ENCODE results near the gene LIN7A. TPM values are rescaled to one million over a fixed set of nuclear protein-coding genes. Genes with fewer than 3 reads are reported as not detected.

Gene LIN7A
- total RNA-seq, 1 donor from 2014 or later, result 2.6 TPM

DNA sequence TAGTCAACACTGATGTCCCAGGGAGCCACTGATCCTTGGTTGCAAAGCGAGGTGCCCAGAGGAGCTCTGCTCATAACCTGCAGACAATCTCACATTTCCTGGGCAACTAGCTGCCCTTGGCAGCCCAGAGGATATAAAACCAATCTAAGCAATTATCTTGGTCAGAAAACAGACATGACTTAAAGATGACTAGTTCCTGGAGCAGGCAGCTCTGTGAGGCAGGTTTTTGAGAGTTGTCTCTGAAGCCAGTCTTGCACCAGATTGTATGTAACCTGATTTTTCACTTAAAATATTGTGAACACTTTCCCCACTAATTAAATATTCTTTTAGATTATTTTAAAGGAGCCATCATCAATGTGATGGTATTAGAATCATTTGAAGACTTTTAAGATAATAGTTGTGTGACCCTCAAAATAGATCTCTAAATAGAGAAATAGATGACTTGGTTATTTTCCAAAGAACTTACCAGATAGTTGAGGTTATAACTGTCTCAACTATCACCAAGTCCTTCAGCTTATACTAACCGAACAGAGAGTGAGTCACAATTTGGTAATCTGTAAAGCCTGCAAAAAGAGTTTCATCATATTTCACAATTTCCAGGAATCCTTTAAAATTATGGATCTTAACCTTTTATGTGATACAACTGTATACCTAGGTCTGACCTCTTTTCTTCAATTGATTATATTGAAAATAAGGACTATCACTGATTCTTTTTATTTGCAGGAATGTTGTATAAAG lies 75.9 kb downstream of the LIN7A start:
- no peak for DNase-seq (ENCODE audit: extremely low read depth, low read depth, low spot score)

DNA sequence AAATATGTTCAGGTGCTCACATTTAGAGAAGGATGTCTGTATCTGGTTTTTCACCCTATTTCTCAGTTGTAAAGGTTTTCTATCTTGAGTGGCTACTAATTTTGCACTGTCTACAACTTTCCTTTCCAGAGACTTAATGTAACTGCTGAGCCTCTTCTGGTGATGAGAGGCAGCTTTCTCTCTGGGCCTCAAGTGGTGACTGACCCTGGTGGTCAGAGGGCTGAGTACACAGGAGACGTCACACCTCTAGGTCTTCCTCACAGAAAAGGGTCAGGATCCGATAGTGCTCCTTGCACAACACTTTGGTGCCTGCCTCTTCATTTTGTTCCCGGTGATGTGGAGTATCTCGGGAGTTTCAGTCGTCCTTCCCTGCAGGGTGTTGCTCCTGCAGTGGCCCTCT lies 76.8 kb downstream of the LIN7A start:
- DNase-seq (ENCODE audit: extremely low read depth, low read depth, low spot score), result no peak

DNA sequence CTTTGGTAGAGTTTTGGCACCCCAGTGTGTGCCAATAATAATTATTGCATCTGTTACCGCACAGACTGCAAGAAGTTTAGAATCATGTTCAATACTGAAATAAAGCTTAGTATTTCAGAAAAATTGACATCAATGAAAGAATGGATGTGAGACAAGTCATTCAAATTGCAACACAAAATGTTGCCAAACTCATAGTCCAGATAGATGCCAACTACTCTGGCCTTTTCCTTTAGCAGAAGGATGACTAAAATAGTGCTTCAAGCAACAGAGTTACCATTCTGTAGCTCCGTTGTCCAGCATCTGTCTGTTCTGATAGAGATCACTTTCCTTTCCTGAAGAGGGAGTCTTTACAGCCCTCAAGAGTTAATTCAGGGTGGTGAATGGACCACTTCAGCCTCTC lies 77.5 kb downstream of the LIN7A start:
- no peak for DNase-seq (ENCODE audit: extremely low read depth, low read depth, low spot score)

DNA sequence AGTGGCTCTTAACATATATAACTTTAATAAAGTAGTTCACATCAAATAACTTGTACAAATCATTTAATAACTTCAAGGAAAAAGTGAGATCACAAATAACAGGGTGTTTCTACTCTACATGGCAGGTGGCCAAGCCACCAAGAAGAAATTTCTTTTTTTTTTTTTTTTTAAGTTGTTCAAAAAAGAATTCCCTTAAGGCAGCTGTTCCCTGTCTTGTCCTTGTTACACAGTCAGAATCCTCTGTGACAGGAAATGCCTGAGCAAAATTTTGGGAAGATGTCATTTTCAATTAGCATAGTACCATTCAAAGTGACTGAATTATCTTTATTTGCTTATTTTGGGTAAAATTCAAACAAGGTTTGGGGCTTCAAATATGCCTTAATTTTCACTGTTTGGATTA lies 79.4 kb downstream of the LIN7A start:
- no peak for DNase-seq (ENCODE audit: extremely low read depth, low read depth, low spot score)

DNA sequence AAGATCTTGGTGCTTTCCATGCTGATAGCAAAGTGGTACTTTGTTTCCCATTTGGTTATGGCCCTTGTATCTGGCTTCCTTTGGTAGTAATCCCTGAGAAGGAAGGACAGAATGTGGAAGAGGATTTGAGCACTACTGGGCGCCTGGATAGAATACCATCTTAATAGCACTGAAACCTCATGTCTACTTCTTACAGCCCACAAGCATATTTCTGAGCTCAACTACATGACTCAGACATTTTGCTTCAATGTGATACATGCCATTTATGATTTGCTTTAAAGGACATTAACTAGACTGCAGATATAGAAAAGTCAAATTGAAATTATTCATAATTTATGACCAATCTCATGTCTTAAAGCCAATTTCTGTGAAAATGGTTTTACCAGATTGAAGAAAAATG lies 80.4 kb downstream of the LIN7A start:
- no peak for DNase-seq (ENCODE audit: extremely low read depth, low read depth, low spot score)

DNA sequence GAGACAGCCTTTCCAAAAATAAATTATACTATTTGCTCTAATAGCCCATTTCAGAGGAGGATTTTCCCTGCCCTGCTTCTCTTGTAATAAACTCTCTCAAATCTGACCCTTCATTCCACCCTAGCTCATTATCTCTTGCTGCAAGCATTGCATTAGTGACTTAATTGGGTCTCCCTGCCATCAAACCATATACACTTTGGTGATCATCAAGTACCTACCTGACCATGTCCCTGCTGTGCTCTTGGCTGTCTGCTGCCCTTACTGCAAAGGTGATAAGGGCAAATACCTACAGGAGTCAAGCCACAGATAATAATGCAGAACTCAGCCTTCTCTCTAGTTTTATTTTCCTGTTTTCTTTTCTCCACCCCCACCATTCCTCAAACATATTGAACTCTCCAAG lies 88.4 kb downstream of the LIN7A start:
- DNase-seq (ENCODE audit: extremely low read depth, low read depth, low spot score), result no peak

DNA sequence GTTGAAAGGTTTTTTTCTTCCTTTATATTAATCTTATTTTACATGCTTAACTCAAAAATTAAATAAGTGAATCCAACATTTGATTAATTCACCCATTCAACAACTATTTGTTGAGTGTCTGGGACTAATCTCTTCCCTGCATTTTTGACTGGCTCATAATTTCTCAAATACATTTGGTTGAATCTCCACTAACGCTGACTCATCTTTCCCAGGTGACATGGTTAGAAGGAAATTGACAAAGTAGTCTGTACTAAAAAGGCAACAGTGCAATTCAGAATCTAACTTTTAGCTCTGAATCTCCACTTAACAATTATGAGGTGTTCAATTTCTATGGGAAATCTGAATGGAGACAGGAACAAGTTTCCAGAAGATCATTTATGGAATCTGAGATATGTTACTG lies 88.9 kb downstream of the LIN7A start:
- DNase-seq (ENCODE audit: extremely low read depth, low read depth, low spot score), result no peak

DNA sequence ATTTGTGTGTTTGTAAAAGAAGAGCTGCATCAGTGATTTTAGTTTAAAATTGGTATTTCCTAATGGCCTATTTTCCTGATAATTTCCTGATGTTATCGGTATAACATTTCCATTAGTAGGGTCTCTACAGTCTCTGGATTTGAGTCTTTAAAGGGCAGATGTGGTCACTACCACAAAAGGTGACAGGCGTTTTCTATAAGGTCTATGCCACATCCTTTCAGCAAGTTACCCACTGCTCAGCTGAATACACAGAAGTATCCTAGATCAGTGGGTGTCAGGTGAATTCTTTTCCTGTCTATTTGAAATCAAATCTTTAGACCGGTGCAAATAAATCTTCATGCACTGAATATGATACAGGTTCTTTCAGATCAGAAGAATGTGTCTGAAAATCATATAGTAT lies 90.2 kb downstream of the LIN7A start:
- DNase-seq (ENCODE audit: extremely low read depth, low read depth, low spot score), result no peak

DNA sequence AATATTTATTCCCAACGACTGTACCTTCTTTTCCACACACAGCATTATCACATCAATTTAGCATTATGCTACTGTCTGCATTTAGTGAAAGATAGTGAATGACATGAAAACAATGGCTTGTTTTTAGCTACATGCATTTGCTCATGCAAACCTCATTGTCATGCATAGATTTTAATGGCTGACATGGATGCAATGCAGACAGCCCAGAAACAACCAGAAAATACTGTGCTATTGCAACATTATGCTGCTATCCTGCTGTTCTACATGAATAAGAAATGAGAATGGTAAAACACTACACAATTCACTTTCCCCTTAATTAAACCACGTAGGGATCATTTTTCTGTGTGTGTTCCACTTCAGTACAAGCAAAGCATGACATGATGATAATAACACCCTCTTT lies 90.8 kb downstream of the LIN7A start:
- no peak for DNase-seq (ENCODE audit: extremely low read depth, low read depth, low spot score)

DNA sequence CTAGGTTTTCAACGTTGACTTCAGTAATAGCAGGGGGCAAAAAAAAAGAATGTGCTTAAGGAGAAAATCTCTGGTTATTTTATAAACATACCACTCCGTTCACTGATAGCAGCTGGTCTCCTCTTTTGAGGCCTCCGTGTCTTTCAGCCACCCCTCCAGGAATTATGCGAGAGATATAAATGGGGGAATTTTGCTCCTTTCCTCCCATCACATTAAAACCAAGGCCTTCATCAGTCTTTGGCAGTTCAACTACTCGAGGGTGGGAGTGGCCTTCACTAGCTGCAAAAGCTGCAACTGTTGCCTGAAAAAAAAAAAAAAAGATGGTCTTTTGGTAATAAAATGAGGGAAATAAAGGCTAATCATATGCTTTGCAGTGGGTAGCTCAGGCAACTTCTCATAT lies 92.1 kb downstream of the LIN7A start:
- DNase-seq (ENCODE audit: extremely low read depth, low read depth, low spot score), result no peak

DNA sequence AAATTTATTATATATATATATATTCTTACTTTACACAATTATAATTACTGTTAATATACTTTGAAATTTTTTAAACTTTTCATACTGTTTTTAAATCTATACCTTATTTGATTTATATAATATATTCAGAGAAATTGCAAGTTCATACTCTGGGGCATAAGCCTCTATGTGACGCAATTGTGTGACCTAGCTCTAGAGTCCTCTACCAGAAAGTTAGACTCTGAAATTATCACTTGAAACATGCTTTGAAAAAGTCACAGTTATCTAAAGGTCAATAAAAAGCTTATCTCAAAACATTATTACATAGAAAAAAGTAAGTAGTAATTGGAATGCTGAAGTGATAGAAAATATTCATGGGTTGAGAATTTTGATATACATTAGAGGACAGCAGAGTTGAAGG lies 93.8 kb downstream of the LIN7A start:
- DNase-seq (ENCODE audit: extremely low read depth, low read depth, low spot score), result no peak

DNA sequence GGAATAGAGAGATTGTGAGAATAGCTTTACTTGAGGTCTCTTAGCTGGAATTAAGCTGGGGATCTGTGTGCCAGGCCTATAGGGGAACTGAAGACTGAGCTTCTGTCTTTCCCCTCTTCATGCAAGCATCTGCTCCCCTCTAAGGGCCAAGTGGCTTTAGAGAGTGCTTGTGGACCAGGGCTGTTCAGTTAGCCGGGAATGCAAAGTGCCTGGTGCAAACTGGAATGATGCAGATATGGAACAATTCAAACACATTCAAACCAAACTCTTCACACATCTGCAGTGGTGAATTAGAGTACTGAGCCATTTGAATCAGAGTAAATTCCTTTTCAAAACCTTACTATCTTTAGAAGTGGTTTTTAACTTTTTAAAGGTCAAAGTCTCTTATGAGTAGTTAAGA lies 99.0 kb downstream of the LIN7A start:
- no peak for DNase-seq (ENCODE audit: extremely low read depth, low read depth, low spot score)

DNA sequence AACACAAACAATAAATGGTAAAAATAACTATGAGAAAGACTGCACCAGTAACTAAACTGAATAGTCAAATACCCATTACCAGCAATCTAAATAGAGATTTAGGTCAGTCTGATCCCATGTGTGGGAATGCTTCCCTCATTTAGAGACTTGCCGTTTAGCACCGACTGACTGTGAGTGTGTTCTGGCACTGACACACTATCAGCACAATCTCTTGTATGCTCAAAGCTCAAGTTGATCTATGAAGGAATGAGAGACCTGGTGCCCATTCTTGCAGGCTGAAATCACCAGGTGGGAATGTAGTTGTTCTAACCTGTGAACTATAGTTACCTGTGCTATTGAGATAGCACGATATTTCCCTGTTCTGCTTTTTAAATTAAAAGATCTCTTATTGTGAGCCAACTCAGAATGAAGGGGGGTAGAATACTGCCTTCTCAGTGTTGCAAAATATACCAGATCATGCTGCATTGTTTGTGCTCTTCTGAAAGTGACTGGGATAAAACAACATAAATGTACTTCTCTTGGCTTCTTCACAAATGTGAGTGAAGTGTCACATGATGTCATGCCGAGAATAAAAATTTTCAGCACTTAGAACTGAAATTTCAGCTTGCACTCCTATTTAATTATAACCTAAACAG lies 99.6 kb downstream of the LIN7A start:
- no peak for DNase-seq (ENCODE audit: extremely low read depth, low read depth, low spot score)

DNA sequence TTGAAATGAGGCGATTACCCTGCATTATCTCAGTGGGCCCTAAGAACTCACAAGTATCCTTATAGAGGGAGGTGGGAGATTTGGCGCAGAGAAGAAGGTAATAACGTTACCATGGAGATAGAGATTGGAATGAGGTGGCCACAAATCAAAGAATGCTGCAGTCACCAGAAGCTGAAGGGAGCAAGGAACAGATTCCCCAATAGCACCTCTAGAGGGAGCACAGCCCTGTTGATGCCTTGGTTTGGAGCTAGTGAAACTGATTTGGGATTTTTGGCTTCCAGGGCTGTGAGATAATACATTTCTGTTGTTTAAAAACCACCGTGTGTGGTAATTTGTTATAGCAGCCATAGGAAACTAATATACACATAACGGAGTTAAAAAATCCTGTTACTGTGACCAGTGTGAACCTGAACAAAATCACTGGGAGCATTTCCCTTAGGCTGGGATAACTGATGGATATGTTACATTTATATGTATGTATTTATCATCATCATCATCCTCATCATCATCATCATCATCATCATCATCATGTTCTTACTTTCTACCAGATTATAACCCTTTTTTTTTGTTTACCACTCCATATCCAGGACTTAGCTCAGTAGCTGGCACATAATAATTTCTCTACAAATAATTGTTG lies 100.3 kb downstream of the LIN7A start:
- no peak for DNase-seq (ENCODE audit: extremely low read depth, low read depth, low spot score)

DNA sequence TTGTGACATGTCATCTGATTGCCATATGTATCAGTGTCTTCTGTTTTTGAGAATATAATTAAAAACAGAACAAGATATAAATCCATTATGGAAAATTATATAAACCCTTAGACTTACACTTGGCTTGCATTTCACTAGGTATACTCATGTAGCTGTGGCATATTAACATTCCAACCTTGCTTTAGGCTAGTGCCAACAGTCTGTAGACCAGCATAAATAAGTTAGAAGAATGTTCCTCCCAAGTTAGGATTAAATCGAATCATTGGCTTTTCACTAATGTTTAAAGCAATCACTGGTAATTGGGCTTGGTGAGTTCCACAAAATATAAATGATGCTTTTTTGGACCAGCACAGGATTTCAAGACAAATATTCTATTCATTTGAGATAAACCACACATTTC lies 103.0 kb downstream of the LIN7A start:
- DNase-seq (ENCODE audit: extremely low read depth, low read depth, low spot score), result no peak

DNA sequence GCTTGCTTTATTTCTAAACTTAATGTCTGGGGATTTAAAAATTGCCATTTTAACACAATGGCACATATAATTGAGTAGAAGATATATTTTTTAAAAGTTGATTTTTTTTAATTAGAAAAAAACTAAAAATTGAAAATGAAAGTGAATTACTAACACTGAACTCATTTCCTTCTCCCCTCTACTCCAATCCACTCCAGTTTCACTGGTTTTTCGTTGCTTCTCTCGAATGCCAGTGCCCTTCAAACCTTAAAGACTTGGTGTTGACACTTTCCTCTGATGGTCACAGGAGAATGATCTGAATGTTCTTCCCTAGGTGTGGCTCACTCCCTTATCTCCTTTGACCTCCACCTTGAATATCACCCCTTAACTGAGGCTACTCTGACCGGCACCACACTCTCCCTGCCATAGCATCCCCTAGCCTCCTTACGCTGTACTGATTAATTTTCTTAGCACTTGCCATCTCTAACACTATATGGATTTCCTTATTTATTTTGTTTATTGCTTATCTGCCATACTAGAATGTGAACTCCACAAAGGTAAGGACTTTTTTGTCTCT lies 107.1 kb downstream of the LIN7A start:
- DNase-seq (ENCODE audit: extremely low read depth, low read depth, low spot score), result no peak

DNA sequence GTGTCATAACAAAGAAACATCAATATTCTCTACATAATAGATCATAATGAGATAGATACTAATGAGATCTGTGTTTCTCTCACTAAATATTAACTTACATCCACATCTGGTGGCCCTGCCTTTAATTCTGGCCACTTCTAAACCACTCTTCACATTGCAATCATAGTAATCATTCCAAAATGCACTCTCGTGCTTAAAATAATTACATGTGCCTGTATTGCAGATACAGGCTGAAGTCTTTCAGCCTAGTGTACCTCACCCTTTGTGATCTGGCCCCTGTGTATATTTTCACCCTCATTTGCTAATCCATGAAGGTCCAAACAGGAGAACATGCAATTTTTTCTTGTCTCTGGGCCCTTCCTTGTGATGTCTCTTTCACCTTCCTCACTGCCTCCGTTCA lies 108.0 kb downstream of the LIN7A start:
- no peak for DNase-seq (ENCODE audit: extremely low read depth, low read depth, low spot score)

DNA sequence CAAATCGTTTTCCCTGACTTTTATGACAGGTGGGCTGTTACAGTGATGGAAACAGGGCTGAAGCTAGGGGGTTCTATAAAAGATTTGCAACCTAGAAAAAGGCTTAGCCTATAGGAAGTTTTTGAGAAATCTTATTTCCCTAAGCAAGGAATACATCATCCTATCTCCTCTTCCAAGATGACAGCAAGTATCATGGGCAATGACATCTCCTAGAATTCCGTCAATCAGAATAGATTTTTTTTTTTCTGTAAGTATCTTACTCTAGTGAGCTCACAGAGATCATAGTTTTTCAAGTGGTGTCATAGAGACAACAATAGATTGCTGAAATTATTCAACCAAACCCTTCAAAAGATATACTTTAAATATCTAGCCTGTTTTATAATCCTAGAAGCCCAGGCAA lies 112.2 kb downstream of the LIN7A start:
- no peak for DNase-seq (ENCODE audit: extremely low read depth, low read depth, low spot score)

DNA sequence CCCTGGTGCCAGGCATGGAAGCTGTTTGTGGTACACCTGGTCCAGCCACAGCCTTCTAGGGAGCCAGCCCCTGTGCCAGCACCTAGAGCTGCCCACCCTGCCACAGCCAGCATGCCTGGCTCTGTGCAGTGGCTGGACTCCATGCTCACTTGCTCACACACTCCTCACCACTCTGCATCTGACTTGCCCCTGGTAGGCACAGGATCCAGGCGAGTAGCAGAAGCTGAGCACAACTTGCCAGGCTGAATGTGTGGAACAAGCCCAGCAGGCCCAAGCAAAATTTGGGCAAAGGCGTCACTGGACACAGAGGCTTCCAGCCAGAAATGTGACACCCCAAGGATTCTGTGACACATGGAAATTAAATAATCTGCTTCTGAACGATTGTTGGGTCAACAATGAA lies 114.3 kb downstream of the LIN7A start:
- no peak for DNase-seq (ENCODE audit: extremely low read depth, low read depth, low spot score)

DNA sequence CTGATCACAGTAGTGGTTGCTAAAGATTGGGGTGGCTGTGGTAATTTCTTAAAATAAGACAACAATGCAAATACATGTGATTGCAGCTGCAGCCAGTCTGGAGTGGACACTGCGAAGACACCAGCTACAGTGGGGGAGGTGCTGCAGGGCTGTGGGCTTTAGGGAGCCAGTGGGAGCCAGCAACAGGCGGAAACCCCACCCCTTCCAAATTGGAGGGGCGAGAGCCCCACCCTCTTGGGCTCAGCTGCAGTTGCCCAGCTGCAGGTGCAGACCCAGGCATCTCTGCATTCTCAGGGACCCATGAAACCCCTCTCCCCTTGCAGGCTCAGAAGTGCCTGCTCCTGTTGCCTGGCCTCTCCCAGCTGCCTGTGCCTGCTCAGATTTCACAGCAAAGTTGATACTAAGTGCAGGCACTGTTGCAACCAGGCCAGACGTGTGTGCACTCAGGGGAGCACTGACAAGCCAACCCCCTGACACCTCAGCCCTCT lies 116.2 kb downstream of the LIN7A start:
- no peak for DNase-seq (ENCODE audit: extremely low read depth, low read depth, low spot score)

DNA sequence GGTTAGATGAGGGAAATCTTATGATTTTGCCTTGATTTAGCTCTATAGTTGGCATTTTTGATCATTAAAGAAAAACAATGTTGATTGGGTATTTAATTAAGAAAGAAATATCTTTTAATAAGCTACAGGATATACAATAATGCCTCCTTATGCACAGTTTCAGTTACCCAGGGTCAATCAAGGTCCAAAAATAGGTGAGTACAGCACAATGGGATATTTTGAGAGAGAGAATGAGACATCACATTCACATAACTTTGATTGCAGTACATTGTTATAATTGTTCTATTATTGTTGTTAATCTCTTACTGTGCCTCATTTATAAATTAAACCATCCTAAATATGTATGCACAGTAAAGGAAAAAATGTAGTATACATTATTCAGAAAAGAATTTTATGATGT lies 118.9 kb downstream of the LIN7A start:
- DNase-seq (ENCODE audit: extremely low read depth, low read depth, low spot score), result no peak

DNA sequence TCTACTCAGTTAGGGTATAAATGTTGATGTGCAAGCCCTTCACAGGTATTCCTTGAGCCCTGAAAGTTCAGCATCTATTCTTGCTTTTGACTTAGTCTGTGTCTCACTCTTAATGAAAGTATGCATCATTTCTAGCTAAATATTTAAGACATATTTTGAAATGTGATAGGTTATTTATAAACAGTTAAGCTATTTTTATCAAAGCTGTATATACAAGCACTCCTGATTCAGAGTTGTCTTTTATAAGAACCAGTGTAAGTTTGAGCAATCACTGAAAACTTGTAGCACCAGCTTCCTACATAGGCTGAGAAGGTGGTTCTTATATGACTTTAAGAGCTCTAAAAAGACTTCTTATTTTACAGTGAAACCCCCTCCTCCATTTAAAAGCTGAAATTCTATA lies 122.4 kb downstream of the LIN7A start:
- no peak for DNase-seq (ENCODE audit: extremely low read depth, low read depth, low spot score)
